Dedifferentiated amniotic fluid mesenchymal stem cell (primary cell): Measurements from ENCODE around the gene OTOF.

Experiments used
- DNase-seq: peaks from one replicate; pipeline ENCODE4 v3.0.0-alpha.2; 2016; ENCODE audit errors: extremely low spot score

The OTOF gene

DNA sequence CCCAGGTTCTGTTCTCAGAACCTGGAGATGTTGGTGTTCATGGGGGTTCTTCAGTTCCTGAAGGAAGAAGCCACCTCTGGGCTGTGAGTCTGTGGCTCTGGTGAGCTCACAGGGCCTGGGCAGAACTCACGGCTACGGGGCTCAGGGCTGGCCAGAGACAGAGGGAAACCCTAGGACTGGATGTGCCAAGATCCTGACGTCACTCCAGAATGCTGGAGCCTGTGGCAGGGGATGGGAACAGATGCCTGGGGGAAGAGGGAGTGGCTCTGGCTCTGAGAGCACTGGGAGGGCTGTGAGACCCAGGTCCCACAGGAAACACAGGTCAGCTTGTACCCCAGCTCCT lies at the start of gene OTOF:
OTOF (minus strand) TSS at position 214 of the 343 bp plus-strand sequence.
- peak; percentile 43 for DNase-seq

DNA sequence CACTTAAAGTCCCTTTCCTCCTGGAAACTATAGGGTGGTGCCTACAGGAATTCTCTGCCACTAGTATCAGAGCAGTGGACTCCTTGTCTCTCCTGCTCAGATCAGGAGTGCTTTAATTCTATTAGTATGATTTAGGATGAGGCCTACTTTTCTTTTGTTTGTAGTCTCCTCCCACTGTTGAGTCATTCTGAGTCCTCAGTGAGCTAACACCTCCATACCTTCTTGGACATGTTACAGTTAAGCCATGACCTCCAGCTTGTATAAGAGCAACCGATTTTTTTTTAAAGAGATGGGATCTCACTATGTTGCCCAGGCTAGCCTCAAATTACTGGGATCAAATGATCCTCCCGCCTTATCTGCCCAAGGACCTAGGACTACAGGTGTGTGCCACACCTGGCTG lies 48.7 kb upstream of the OTOF start:
- no peak for DNase-seq

DNA sequence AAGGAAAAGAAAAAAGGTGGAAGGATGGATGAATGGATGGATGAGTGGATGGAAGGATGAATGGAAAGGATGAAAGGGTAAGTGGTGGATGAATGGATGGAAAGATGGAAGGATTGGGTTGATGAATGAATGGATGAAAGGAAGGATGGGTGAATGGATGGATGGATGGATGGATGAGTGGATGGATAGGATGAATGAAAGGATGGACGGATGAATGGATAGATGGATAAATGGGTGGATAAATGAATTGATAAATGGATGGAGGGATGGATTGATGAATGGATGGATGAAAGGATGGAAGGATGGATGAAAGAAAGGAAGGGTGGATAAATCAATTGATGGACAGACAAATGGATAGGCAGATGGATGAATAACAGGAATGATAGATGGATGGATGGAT lies 48.2 kb upstream of the OTOF start:
- no peak for DNase-seq

DNA sequence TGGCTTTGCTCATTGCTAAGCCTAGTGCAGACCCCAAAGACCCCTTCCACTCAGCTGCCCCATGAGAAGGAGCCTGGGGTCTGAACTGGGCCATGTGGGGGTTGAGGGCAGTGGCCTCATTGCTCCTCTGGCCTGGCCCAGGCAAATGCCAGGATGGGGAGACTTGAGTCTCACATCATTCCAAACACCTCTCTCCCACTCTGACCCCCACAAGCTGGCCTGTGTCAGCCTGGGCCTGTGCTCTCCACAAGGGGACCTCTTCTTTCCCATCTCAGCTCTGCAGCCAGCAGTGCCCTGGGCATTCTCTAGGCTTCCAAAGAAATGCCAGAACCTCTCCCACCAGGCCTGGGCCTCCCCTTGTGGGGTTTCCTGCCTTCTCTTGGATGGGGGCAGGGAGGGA lies 45.8 kb upstream of the OTOF start:
- DNase-seq, result no peak

DNA sequence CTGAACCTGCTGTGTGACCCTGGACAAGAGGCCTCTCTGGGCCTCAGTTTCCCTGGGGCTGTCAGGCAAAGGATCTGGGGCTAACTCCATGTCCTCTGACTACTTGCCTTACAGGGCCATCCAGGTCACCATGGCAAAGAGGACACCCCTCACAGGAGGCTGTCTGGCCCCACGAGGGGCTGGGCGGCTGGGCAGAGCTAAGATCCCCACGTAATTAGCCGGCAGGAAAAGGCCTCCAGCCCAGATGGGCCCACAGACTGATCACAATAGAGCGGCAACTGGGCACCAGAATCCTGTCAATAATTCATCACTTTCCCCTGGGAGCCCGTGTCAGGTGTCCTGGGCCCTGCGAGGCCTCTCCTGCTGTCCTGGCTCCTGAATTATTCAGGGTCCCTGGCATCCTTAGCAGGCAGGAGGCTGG lies 44.8 kb upstream of the OTOF start:
- DNase-seq, result no peak

DNA sequence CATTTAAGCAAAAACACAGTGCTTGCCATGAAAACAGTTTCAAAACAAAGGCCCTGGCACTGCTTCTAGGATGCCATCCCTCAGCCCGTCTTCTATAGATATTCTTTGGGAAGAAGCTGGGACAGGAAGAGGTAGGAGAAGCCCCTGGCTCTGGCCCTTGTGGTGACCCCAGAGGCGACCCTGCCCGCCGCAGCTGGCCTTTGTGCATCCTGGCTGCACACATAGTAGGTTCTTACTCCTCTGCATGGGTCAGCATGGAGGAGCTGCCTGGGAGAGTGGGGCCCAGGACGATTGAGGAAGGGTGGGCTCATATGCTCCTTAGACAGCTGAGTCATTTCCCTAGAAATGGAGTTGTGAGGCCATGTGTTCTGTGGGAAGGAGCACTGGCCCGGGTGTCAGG lies 44.4 kb upstream of the OTOF start:
- DNase-seq, result no peak

DNA sequence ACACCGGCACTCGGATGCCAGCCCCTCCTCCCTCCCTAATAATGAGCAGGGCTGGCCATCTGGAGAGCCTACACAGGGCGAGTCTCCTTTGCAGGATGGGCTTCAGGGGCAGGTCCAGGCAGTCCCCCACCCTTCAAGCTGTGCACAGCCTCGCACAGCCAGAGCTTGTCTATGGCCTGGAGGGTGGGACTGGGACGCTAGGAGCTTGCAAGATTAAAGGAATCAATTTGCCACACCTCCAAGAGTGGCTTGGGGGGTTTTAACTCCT lies 43.9 kb upstream of the OTOF start:
- no peak for DNase-seq

DNA sequence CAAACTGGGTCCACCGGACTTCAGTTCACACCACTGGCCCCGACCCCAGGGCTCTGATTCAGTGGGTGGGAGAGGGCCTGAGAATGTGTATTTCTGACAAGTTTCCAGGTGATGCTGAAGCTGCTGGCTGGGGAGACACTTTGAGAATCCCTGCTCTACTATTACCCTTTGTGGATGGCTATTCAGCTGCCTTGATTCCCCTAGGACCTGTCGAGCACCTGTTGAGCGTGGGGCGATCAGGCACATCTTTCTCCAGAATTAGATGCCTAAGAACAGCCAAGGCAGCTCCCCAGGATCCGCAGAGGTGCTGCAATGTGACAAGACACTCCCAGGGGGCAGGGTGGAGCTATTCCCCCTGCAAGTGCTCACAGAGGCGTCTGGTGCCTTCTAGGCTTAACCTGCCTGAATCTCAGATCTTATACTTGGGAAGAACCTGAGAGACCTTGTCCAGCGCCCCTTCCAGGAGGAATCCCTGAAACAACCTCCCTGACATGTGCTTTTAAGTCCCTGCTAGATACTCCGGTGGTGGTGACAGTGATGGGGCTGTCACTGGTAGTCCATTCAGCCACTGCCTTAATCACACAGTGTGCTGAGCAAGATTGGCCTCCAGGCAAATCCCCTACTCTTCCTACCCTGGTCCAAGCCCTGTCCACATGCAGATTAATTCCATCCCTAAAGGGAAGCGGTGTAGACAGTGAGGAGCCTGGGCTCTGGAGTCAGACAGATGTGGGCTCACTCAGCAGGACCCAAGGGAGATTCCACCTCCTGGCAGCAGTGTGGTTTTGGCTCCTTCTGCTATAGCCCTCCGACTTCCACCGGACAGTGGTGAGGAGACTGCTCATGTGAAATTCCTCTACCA lies 43.4 kb upstream of the OTOF start:
- no peak for DNase-seq

DNA sequence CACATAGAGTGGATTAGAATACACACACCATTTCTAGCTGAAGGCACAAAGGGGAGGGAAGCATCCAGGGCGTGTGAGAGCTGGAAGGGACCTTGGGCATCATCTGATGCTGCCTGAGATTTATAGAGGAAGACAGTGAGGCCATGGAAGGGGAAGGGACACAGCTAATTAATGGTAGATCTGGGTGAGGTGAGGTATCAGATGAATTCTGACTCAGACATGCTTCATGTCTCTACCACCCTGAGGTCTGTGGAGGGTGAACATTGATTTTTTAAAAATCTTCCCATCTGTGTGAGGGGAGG lies 42.2 kb upstream of the OTOF start:
- no peak for DNase-seq

DNA sequence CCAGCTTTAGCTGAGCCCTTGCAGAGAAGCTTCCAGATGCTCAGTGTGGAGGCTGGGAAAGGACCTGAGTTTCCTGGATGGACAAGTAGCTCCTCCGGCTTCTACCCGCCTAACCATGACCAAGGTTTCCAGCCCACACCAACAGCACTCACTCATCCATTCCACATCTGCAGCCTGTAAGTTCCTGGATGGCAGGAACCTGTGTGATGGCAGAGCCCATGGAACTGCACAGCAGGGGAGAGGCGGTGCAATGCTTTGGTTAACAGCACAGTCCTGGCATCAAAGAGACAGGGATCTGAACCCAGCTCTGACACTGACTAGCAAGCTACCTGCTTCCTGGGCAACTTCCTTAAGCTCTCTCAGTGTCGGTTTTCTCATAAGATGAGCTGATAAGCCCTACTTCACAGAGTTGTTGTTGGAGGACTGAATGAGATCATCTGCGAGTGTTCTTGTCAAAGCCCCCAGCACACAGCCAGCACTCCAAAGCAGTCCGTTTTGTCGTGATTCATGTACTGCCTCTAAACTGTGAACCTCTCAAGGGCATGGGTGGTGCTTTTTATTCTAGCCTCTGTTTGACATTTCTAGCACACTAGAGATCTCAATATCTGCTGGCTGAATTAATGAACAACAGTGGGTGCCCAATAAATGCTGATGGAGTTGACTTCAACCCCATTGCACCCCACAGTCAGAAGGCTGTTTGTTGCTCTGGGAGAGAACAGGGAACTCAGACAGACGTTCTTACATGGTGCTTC lies 41.6 kb upstream of the OTOF start:
- no peak for DNase-seq

DNA sequence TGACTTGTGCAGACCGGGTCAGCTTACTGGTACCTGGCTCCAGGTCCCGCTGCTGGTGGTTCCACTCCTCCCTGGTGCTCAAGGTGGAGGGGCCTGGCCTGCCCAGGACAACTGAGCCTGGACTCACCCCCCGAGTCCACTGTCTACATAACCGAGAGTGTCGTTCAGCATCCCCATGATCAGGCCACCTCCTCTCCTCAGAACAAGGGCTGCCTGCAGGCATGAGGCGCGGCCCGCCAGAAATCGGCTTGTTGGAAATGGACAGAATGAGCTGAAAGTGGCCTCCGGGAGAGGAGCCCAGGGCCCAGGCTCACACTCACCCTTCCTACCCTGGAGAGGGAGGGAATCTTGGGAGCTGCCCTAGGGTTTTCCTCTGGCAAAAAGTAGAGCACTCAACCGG lies 38.9 kb upstream of the OTOF start:
- DNase-seq, result no peak

DNA sequence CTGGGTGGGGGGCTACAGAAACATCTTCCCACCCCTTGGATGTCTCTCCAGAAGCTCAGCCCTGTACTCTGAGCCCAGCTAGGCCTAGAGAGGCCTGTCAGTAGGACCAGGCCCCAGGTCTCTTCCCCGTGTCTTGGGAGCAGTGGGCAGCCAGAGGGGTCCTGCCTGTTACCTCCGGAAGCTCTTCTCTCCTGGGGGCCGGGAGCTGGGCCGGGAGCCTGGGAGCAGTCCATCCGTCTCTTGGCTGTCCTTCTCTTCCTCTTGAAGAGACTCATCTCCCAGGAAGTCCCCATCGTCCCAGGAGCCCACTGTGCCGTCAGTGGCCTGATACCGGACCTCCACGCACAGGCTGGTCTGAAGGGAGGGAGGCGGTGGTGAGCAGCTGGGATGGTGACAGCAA lies 38.3 kb upstream of the OTOF start:
- DNase-seq, result no peak

DNA sequence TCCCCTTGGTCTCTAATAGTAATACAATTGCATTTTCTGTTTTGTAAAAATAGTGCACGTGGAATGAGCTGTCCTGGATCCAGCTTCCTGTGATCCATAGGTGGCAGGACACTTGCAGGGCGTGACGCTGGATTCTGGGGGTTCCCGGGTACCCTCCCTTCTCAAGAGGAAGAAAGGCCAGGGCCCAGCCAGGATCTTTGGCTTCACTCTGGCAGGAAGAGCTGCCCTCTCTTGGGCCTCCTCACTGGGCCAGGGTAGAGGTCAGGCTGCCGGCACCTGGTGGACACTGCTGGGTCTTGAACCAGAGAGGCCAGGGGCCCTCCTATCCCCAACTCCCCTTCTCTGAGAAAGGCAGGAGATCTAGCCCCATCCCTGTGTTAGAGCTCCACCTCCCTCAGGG lies 37.8 kb upstream of the OTOF start:
- no peak for DNase-seq

DNA sequence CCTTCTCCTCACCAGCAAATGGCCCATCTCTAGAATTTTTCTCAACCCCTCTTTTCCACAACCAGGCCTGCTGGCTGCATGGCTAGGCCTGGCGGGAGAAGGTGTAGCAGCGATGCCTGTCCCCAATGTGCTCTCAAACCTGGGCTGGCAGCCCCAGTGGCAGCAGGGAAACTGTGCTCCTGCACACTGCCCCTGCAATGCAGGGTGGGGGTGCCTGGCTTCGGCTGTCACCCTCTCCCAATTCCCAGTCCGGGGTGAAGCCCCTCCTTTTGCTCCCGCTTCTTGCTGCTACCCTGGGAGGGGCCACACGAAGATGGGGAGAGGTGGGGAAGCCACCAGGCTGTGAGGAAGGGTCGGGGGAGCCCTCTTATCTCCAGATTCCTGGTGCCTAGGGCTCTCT lies 36.1 kb upstream of the OTOF start:
- DNase-seq, result no peak

DNA sequence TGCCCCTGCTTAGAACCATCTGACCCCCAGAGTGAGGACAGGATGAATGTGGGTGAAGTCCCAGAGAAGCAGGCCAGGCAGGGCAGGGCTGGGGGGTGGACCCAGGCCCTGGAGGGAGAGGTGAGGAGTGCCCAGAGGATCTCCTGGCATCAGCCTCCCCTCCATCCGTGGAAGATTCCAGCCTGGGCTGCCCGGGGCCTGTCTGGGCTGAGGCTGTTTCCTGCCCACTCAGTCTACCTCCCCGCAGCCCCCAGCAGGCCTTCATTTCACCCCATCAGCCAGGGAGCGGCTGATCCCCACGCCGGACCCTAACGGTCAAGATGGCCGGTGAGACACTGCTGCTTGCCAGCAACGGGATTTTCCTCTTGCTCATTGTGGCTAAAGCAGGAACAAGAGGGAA lies 35.3 kb upstream of the OTOF start:
- no peak for DNase-seq

DNA sequence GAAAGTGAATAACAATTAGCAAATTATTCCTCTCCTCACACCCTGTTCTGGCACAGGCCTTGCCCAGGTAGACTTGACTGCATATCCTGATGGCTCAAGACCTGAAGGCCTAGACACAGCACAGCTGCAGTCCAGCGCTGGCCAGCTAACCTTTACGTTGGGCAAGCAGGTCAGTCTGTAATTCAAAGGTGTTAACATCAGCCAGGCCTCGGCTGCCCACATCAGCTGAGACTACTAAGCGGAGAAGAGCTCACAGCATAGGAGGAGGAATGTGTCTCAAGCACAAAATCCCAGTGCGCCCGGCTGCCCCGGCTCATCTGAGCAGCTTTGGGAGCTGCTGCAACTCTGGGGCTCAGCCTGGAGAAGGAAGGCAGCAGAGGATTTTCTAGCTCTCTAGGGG lies 33.5 kb upstream of the OTOF start:
- no peak for DNase-seq

DNA sequence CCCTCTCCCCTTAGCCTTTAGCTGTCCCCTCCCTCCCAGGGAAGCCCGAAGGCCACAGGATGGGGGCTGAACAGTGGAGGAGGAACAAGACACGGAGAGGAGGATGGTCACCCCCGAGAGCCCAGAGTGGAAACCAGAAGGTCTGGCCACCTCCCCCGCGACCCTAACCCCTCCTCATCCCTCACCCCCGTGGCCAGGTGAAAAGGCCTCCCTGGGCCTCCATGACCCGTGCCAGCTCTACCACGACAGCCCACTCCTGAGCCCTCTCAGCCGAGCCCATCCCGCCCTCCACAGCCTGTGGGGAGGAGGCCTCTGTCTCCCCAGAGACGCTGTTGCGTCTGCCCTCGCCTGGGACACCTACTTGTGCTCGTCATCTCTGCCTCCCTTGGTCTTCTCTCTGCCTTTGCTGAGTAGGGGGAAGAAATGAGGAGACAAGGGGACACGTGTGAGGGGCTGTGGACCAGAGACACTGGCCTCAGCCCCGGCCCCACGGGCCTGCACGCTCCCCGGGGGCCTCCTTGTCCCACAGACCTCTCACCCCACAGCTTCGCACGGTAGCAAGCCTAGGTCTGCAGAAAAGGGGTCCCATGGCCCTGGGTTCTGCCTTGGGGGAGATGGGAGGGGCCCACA lies 32.5 kb upstream of the OTOF start:
- no peak for DNase-seq

DNA sequence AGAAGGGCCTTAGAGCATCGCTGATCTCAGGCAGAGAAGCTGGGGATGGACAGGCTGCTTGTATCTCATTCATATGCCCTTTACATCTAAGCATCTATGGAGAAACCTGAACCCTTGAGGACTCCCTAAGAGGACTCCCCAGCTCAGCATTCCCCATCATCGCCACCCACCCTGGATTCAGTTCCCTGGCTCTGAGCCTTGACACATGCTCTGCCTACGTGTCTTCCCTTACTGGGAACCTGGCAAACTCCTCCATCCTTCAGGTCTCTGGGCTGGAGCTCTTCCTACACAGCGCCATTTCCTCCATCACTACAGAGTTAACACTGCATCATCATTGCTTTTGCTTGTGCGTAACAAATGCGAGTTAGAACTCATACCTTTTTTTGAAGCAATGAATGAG lies 31.2 kb upstream of the OTOF start:
- DNase-seq, result no peak

DNA sequence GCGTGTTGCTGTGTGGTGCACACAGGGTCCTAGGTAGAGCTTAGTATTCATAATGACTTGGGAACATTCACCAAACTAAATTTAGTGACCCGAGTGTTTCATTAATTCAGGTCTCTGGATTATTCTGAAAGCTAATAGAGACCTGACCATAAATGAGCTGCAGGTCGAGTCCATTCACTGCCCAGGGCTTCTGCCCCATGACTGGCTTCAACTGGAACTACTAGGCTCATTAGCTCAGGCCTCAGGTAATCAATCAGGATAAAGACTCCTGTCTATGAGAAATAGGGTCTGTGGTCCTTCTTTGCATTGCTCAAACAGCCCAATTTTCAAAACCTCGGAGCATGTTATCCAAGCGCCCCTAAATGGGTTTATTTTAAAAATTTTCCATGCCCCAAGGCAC lies 30.0 kb upstream of the OTOF start:
- DNase-seq, result no peak

DNA sequence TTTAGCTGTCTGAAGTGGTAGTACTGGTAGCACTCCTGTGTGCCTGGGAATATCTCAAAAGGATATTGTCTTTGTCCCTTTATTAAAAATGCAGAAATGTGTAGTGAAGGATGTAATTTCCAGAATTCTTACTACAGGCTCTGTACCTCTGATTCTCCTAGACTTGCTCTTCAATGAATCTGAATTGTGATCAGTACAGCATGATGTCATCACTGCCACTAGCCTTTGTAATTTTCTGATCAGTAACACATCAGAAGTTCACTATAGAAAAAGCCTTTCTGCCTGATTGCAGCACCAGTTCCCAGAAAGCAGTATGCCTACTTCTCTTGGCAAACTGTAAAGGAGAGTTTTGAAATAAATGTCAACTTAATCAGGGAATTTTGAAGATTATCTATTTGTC lies 29.2 kb upstream of the OTOF start:
- DNase-seq, result no peak

DNA sequence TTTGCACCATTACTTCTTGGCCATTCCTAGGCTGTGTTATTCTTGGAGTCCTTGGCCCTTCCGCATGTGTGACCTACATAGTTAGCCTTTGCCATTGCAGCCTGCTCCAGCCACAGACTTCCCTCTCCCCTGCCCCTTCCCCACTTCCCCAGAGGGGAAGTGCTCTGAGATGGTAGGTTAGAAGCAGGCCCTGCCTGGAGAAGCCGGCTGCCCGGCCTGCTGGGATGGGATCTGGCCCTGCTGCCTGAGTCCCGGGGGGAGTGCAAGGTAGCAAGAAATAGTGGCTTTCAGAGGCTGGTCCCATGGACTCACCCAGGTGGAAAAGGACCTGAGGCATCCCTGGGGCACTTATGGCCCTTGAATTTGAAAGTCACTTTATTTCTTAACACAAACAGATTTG lies 28.4 kb upstream of the OTOF start:
- no peak for DNase-seq

DNA sequence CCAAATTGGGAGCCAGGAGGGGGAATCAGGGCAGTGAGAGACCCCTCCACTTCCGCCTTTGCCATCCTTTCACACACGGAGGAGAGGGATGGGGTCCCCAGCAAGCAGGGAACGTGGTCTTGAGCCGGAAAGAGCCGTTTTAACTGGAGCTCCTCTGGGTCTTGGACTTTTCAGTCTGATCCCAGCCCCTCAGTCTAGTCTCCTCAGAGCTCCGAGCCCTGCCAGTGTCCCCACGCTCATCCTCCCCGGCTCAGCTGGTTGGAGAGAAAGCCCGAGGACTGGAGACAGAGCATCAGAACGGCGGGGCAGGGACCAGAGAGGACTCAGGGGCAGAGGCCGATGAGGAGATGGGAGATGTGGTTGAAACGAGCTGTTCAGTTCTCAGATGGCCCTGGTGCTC lies 26.1 kb upstream of the OTOF start:
- no peak for DNase-seq

DNA sequence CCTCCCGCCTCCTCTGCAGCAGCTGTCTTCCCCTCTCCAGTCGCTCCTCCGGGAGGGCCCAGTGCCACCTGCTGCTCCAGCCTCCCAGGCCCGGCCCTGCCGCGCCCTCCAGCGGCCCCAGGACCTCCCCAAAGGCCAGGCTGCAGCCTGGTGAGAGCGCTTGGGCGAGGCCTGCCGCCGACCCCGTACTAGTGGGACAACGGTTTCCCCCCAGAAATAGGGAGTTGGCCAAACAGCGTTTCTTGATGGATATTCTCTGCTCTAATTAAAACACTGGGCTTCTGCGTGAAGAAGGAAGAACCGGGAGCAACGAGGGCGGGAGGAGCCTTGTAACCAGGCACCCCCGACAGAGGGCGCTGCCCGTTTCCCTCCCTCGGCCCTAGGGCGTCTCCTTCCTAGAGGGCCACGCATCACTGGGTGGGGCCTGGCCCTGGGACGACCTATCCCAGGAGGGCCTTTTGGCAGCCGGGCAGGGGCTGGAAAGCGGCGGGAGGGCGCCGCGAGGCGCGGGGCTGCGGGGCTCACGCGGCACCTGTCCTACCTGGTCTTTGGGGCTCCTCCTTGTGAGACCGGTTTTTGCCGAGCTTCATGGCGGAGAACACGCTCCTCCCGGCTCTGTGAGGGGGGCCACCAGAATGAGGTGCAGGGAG lies 25.4 kb upstream of the OTOF start:
- no peak for DNase-seq
